Small intestine (tissue), 7 donors: ENCODE results near the gene SOX10. TPM values are rescaled to one million over a fixed set of nuclear protein-coding genes. Genes with fewer than 3 reads are reported as not detected.
A peak's percentile ranks its signal among the peaks of the same experiment; 100 is the strongest.

Experiments used
- DNase-seq, 2 donors: peaks; one replicate each; pipeline versions ENCODE4 v3.0.0 to v3.0.0-alpha.2; 2013
- FAIRE-seq: peaks from 2 replicates; lab custom pipeline; 2012; peaks lifted over from hg19 to GRCh38; lab: Jason Lieb, UNC
- H3K27ac ChIP-seq, 3 donors: one replicate each; pipeline ENCODE4 v1.5.1; 2013; ENCODE audit warnings: low read length in 2 of 3, mild to moderate bottlenecking in 2 of 3, control low read depth in 1 of 3, inconsistent platforms in 1 of 3, low read depth in 1 of 3, moderate library complexity in 1 of 3
- H3K27me3 ChIP-seq, 3 donors: one replicate each; pipeline ENCODE4 v1.6.1; 2013; ENCODE audit warnings: low read length in 3 of 3, inconsistent platforms in 1 of 3; ENCODE audit not compliant: control insufficient read depth in 3 of 3, insufficient read depth in 3 of 3
- H3K36me3 ChIP-seq, 3 donors: one replicate each; pipeline ENCODE4 v1.6.1; 2013; ENCODE audit warnings: low read length in 3 of 3, inconsistent platforms in 1 of 3, low read depth in 1 of 3, mild to moderate bottlenecking in 1 of 3, moderate library complexity in 1 of 3; ENCODE audit not compliant: control insufficient read depth in 3 of 3, insufficient read depth in 2 of 3
- H3K4me1 ChIP-seq, 3 donors: one replicate each; pipeline ENCODE4 v1.6.1; 2013; ENCODE audit warnings: low read length in 2 of 3, inconsistent platforms in 1 of 3, low read depth in 1 of 3, mild to moderate bottlenecking in 1 of 3, moderate library complexity in 1 of 3; ENCODE audit not compliant: control insufficient read depth in 3 of 3, insufficient read depth in 2 of 3
- H3K4me3 ChIP-seq, 3 donors: one replicate each; pipeline ENCODE4 v1.5.1; 2013; ENCODE audit warnings: low read length in 3 of 3, control low read depth in 1 of 3, inconsistent platforms in 1 of 3, low read depth in 1 of 3, mild to moderate bottlenecking in 1 of 3, moderate library complexity in 1 of 3
- H3K9me3 ChIP-seq, 2 donors: one replicate each; pipeline ENCODE4 v1.6.1; 2013; ENCODE audit warnings: low read depth in 1 of 2, low read length in 1 of 2; ENCODE audit not compliant: control insufficient read depth in 2 of 2, insufficient read depth in 1 of 2
- WGBS, 3 donors: extraction: QIAGEN DNeasy Blood & Tissue Kit; methylation state at CpG; one replicate each; pipeline ENCODE4 v1.1.7; 2013; 5-methylcytosine and 5-hydroxymethylcytosine counted together
- polyA plus RNA-seq, 4 donors: library from polyadenylated mRNA; stranded (reverse) in 3 of 4; unstranded in 1 of 4; fragments of 200-250 nt in 3 of 4; fragments of 120-200 nt in 1 of 4; gene quantifications; one replicate each; pipeline versions ENCODE4 v1.2.1 to v1.2.3, GENCODE V29; 2013
- donor health status: healthy with polysubstance abuse.
- donor health status: control.
- donor health status: control.
- donor health status: Bipolar disorder and iron deficiency.
- donor health status: healthy.

The SOX10 gene
- polyA plus RNA-seq, 4 donors: 0.27 to 2.8 (median 1.8) TPM; not detected in 1

GRCh38 chr22:38006906-38007305 lies 22.6 kb upstream of the SOX10 start:
- 95 to 98% (median 96%) methylated on average over 3 of the region's 3 CpGs for WGBS, 3 donors
- DNase-seq: no peak

DNA sequence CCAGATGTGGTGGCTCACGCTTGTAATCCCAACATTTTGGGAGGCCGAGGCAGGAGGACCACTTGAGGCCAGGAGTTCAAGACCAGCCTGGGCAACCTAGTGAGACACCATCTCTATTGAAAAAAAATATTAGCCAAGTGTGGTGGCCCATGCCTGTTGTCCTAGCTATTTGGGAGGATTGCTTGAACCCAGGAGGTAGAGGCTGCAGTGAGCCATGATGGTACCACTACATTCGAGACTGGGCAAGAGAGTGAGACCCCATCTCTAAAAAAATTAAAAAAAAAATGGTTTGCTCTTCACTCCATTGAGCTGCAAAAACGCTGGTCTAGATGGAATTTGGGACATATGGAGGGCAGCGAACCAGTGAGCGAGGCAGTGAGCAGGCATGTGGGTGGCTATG lies 21.6 kb upstream of the SOX10 start:
- FAIRE-seq (no peak), DNase-seq (no peak)
- Histone ChIP-seq H3K36me3 (no peaks in the 10 kb centered on the region), H3K4me1 (no peaks in the 10 kb centered on the region), H3K27me3 (no peaks in the 10 kb centered on the region), H3K4me3 (no peak overlapping the region), H3K27ac (no peak overlapping the region), H3K9me3 (no peaks in the 10 kb centered on the region)
- 85 to 88% (median 87%) methylated on average over 6 of the region's 6 CpGs for WGBS, 3 donors

More at GRCh38 chr22:38006906-38007305, 22.6 kb upstream of the SOX10 start:
- no peaks in the 10 kb centered on the region for H3K9me3 ChIP-seq
- no peak for FAIRE-seq
- H3K27me3 ChIP-seq: no peaks in the 10 kb centered on the region
- H3K36me3 ChIP-seq: no peaks in the 10 kb centered on the region
- H3K4me3 ChIP-seq: no peak overlapping the region
- no peak overlapping the region for H3K27ac ChIP-seq
- no peaks in the 10 kb centered on the region for H3K4me1 ChIP-seq

DNA sequence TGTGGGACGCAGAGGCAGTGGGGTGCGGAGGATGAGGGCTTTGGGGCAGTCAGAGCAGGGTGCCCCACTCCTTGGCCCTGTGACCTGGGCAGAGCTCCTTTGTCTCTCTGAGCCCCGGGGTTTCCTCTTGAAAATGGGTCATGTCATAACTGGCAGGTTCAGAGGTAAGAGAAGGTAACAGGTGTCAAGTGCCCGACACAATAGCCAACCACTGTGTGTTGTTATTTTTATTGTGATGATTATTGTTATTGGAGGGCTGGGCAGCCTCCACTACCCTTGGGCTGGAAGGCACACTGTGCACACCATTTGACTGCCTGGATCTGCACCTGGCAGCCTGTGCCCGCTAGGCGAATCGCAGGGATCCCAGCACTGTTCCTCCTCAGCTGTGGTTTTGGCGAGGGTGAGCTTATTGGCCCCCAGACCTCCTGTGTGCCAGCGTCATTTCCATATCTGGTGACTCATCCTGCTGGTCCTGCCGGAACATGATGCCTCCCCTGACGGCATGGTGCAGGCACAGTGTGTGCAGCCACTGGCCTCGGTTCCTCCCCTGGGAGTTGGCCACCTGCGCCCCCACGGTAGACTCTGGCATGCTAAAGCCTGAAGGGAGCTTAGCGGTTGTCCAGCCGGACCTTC lies 15.4 kb upstream of the SOX10 start:
- no peaks in the 10 kb centered on the region for H3K36me3 ChIP-seq
- no peaks in the 10 kb centered on the region for H3K9me3 ChIP-seq
- DNase-seq (peak in 1 of 2 donors; percentile 23), FAIRE-seq (no peak)
- H3K4me3 ChIP-seq: no peak overlapping the region
- no peak overlapping the region for H3K27ac ChIP-seq
- H3K27me3 ChIP-seq: no peaks in the 10 kb centered on the region
- 58 to 72% (median 67%) methylated on average over 16 of the region's 16 CpGs for WGBS, 3 donors
- H3K4me1 ChIP-seq: no peaks in the 10 kb centered on the region

GRCh38 chr22:37999236-37999635 lies 14.9 kb upstream of the SOX10 start:
- FAIRE-seq: no peak
- Histone ChIP-seq H3K27me3 (no peaks in the 10 kb centered on the region), H3K36me3 (no peaks in the 10 kb centered on the region), H3K9me3 (no peaks in the 10 kb centered on the region), H3K4me3 (no peak overlapping the region), H3K4me1 (no peaks in the 10 kb centered on the region), H3K27ac (no peak overlapping the region)
- peak in 1 of 2 donors; percentile 15 for DNase-seq
- WGBS, 3 donors: 46 to 71% (median 51%) methylated on average over 10 of the region's 10 CpGs

- FAIRE-seq: no peak
- Histone ChIP-seq H3K9me3 (no peaks in the 10 kb centered on the region), H3K36me3 (no peaks in the 10 kb centered on the region), H3K4me1 (no peaks in the 10 kb centered on the region), H3K27me3 (no peaks in the 10 kb centered on the region), H3K27ac (no peak overlapping the region), H3K4me3 (no peak overlapping the region)
- DNase-seq: no peak
- WGBS, 3 donors: 68 to 70% (median 69%) methylated on average over 6 to 7 of the region's 7 CpGs
These were observed 14.2 kb upstream of the SOX10 start for GRCh38 chr22:37998543-37998942.

DNA sequence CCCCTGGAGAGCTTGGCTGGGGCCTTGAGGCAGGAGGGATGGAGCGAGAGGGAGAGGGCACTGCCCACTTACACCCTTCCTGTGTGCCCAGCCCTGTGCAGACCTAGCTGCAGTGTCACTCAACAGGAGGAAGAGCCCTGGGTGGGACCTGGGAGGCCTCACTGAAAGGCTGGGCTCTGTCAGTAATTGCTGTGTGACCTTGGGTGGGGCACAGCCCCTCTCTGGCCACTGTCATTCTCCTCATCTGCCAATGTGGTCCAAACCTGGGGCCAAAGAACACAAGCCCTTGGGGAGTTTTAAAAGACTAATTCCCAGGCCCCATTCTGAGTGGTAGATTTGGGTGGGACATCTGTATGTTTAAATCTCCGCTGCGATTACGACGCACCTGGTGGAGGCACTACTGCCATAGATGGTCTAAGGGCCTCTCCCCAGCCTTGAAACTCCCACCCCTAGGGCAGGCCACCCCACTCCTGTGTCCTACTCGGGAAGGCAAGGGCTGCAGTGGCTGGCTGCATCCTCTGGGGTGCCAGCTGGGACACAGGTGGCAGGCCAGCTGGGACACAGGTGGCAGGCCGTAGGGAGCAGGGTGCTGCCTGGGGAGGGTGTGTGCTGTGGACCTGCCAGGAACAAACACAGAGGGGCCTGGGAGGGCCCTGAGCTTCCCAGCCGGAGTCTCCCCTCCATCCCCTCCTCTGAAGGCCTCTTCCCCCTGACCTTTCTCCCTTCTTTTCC lies 12.3 kb upstream of the SOX10 start:
- Histone ChIP-seq H3K36me3 (no peaks in the 10 kb centered on the region), H3K27me3 (no peaks in the 10 kb centered on the region), H3K27ac (no peak overlapping the region), H3K9me3 (no peaks in the 10 kb centered on the region), H3K4me3 (no peak overlapping the region), H3K4me1 (no peaks in the 10 kb centered on the region)
- DNase-seq (peak; percentile 33 to 47), FAIRE-seq (no peak)
- 61 to 74% (median 65%) methylated on average over 8 of the region's 8 CpGs for WGBS, 3 donors

DNA sequence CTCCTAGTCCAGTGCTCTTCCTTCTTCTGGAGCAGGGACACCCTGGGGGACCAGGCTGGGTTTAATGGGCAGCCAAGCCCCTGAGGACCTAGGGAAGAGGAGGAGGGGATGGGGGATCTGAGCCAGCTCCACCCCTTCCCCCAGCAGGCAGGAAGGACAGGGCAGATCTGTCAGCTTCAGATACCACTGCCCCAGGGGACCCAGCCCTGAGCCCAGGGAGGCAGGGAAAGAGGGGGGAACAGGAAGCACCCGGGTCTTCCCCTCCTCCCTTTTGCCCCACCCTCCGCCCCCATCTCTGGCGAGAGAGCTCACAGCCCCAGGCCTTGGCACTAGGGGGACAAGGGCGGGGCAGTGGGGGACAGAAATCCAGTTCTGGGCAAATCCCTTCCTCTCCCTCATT lies 11.7 kb upstream of the SOX10 start:
- Histone ChIP-seq H3K27me3 (no peaks in the 10 kb centered on the region), H3K9me3 (no peaks in the 10 kb centered on the region), H3K36me3 (no peaks in the 10 kb centered on the region), H3K27ac (no peak overlapping the region), H3K4me3 (no peak overlapping the region), H3K4me1 (no peaks in the 10 kb centered on the region)
- DNase-seq (no peak), FAIRE-seq (no peak)
- 46 to 78% (median 57%) methylated on average over 3 to 4 of the region's 4 CpGs for WGBS, 3 donors

- DNase-seq (no peak), FAIRE-seq (no peak)
- Histone ChIP-seq H3K9me3 (no peaks in the 10 kb centered on the region), H3K27ac (no peak overlapping the region), H3K4me3 (no peak overlapping the region), H3K27me3 (no peaks in the 10 kb centered on the region), H3K36me3 (no peaks in the 10 kb centered on the region), H3K4me1 (no peaks in the 10 kb centered on the region)
- 76 to 80% (median 77%) methylated on average over 4 of the region's 4 CpGs for WGBS, 3 donors
These were observed 11.1 kb upstream of the SOX10 start for GRCh38 chr22:37995460-37995859.
